ENCODE results near the gene DIP2B.
"Not testable (repeated sequence)": the region's sequence is repeated elsewhere in the genome, so short reads cannot be mapped to it uniquely, and the experiment has no call there.

The DIP2B gene

DNA sequence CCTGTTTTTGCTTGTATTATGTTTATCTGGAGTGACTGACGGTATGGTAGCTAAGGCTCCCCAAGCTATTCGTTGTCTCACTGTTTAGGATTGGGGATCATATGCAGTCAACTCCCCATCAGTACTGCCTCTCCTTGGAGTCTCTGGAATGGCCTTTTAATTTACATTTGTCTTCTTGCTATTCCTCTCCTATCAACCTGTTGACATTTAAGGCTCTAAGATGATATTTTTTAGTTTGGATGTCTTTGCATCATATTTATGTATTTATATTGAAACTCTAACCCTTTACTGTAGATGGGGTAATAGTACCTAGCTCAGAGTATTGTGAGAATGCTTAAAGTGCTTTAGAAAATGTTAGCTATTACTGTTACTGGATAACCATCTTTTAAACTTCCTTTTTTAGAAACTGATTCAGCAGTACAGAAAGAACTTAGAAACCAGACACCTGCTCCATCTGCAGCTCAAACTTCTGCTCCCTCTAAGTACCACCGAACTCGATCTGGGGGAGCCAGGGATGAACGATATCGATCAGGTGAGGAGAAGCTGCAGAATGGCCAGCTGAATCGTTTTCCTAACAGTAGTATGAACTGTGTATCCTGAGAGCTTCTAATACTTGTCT is 135.6 kb downstream of the DIP2B start:
- no peak for DNase-seq

DNA sequence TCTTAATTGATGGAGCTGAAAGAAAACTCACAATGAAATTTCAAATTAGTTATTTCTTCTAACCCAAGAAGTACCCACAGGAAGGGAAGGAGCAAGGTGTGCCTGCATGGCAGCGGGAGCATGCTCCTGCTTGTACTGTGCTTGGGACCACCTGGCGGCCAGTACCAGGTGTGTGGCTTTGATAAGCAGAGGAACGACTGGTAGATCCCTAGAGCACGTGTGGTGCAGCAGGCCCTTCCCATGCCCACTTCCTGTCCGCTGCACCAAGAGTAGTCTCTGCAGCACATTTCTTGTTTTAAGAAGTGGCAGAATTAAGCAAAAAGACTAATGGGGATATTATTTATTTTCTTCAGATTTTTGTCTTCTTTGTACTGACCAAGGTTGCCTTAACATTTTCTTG is 136.8 kb downstream of the DIP2B start:
- DNase-seq = no peak

DNA sequence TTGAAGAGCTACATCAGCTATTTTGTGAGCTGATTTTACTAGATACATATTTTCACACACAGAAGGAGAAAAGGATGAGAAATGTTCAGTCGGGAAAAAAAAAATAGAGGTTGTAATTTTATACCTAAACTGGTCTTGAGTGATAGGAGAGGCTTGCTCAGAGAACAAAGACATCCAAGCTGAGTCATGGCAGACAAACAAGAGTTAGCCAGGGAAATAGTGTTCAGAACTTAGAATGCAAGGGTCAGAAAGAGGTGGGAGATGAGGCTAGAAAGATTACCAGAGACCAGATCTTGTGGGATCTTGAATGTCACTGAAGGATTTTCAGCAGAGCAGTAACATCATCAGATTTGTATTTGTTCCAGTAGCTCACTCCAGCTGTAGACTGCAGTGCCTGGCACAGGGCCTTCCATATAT is 137.3 kb downstream of the DIP2B start:
- no peak for DNase-seq

DNA sequence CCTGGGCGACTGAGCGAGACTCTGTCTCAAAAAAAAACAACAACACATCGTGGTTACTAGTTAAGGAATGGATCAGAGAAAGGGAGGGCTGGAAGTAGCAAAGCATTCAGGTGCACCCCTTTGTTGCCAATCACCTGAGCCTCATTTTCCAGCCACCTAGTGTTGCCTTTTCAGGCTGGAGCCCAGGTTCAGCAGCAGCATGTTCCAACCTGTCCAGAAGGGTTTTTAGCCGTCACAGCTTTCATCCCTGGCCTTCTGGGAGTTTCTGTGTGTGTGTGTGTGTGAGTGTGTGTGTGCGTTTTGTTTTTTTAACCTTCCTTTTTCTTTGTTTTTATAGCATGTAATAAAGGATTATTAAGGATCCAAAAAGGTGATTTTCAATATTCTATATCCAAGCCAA is 138.0 kb downstream of the DIP2B start:
- no peak for DNase-seq

DNA sequence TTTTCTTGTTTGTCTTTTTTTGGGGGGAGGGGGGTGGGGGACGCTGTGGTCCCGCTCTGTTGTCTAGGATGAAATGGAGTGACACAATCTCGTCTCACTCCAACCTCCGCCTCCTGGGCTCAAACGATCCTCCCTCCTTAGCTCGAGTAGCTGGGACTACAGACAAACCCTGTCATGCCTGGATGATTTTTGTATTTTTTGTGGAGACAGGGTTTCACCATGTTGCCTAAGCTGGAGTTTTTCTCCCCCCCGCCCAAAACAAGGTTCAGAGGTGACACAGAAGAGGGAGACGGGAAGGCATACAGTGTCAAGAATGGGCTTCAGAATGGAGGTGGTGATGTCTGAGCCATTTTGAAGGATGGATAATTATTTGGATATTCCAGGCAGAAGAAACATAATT is 142.2 kb downstream of the DIP2B start:
- no peak for DNase-seq

DNA sequence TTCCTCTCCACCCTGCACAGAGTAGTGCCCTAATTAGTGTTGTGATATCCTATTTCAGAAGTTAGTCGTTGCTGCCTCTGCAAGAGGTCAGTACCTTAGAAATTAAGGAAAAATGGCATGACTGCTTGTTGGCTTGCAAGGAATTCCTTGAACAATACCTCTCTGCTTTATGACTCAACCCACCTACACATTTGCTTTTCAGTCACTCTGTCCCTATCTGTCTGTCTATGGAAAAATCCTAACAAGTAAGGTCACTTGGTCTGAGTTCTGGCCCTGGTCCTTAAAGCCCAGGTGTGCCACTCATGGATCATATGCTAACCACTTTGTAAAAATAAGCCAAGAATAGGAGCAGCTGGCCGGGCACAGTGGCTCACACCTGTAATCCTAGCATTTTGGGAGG is 142.7 kb downstream of the DIP2B start:
- no peak for DNase-seq

DNA sequence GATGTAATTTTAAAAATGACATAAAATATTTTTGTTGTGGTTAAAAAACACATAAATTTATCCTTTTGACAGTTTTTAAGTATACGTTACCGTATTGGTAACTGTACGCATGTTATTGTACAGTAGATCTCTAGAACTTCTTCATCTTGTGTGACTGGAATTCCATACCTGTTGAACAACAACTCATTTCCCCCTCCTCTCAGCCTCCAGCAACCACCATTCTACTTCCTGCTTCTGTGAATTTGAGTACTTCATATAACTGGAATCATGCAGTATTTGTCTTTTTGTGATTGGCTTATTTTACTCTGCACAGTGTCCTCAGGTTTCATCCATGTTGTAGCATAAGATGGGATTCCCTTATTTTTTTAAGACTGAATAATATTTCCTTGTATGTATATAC is 145.5 kb downstream of the DIP2B start:
- DNase-seq = no peak

DNA sequence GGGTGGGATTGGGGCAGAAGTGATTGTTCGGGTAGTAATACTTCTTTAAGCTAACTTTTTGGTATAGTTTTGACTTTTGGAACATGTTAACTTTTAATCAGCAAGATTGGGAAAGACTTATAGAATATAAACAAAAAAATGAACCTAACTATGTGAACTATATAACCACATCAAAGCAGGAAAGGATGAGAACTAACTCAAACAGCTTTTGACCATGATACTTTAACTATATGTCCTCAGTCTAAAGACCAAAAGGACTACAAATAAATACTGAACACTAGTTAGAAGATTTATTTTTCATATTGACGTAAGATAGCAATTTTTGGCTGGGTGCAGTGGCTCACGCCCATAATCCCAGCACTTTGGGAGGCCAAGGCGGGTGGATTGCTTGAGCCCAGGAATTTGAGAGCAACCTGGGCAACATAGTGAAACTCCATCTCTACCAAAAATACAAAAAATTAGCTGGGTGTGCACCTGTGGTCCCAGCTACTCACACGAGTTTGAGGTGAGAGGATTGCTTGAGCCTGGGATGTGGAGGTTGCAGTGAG is 150.7 kb downstream of the DIP2B start:
- no peak for DNase-seq

DNA sequence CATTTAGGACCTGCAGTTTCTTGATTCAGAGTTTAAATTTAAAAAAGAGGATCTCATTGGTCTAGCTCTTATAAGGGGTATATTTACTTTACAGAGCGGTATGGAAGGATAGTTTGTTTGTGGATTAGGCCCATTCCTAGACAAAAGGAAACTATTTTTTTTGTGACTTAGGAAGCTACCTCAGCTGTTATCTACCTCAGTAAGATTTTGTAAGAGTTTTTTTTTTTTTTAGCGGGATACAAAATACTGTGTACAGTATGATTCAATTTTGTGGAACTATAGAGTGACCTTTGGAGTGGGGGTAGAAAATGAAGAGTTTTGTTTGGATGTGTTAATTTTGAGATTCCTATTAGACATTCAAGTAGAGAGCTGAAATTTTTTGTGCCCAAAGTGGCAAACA is 154.5 kb downstream of the DIP2B start:
- DNase-seq = no peak

DNA sequence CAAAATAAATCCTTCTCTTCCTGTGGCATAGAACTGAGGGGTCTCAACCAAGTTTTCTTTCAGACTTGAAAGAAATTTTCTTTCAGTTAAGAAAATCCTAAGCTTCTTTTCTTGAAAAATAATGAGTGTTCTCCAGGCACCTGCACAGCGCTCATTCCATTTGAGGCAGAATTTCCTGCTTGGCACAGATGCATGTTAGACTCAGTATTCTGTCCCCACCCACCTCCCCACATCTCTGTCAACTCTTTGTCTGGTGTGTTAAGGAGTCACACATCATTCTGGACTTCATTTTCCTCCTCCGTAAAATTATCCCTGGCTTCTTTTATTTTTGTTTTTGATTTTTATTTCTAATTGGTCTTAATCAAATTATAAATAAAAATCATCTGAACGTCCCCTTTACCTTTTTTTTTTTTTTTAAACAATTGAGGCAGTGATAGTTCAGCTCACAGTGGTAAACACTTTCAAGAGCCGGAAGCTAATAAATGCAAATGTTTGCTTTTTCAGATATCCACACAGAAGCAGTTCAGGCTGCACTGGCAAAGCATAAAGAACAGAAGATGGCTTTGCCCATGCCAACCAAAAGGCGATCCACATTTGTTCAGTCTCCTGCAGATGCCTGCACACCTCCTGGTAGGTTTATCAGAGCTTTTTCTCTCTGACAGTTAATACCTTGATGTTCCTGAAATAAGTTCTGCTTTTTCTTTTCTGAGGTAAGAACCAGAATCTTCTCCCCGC is 155.1 kb downstream of the DIP2B start:
- DNase-seq = no peak

DNA sequence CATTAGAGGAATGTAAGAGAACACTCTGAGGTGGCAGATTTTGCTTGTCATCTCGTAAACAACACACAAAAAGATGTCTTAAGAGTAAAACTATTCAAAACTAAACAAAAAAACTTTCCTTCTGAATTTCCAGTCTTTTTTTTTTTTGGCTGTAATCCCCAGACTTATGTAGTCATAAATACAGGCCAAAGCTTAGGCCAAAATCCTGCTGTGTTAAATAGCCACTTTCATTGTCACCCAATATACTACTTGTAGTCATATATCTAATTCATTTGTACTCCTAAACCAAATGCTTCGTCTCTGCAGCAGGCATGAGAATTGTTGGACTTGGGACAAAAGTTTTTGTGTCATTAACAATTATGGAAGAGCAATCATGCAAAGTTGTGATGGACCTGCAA is 155.6 kb downstream of the DIP2B start:
- no peak for DNase-seq

DNA sequence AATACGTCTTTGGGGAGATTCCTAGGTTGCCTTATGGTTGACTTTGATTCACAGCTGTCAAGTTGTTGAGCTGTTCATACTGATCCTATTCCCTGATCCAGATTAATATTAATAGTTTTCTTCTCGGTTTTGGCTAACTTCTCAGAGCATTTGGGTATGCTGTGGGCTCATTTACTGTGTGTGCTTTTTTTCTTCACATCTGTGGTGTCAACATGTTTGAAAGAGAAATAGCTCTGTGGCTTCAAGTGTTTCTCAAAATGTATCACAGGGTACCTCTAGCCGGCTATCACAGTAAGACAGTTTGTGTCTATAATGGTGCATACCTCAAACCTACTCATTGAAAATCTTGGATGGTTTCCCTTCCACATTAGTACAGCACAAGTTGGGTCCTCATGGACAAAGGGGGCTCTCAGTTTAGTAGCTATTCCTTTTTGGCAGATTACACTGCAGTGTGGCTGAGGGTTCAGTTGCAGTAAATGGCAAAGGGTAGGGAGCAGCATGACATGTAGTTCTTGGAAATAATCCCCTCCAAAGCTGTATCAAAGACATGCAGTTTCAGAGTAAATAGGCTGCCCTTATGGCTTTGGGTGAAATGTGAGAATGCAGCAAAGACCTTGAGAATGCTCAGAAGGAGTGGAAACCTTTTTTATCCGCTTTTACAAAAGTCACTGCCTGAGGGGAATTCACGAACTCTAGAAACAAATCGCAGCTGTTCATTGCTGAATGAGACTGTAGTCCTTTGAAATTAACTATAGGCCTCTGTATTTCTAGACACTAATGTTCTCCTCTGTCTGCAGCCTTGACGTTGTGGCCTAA is 156.7 kb downstream of the DIP2B start:
- DNase-seq = no peak

DNA sequence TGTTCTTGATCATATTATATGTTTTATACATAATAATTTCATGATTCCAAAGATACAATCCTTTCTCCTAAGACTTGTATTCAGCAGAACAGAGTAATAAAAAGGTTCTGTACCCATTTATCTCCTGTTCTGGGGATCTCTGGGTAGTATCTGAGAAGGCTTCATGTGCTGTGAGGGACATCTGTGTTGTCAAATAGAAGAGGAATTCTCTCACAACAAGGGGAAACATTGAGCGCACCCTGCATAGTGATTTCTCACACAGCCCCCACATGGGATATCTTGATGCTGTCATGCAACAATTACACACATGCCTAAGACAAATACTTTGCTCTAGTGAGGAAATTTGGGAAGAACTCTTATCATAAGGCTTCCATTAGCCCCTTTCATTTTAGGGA is 157.3 kb downstream of the DIP2B start:
- no peak for DNase-seq

DNA sequence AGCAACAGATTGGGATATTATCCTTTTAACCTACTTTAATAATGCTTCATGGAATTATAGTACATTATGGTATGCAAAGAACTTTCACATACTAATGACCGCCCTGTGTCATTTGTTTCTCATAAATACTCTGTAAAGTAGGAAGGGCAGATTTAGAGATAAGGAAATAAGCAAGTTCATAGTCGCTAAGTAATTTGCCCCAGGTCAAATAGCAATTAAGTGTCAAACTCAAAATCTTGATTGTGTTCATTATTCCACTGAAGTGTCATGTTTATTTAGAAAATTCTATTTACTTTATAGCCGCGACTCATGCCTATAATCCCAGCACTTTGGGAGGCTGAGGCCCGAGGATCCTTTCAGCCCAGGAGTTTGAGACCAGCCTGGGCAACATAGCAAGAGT is 160.4 kb downstream of the DIP2B start:
- no peak for DNase-seq

DNA sequence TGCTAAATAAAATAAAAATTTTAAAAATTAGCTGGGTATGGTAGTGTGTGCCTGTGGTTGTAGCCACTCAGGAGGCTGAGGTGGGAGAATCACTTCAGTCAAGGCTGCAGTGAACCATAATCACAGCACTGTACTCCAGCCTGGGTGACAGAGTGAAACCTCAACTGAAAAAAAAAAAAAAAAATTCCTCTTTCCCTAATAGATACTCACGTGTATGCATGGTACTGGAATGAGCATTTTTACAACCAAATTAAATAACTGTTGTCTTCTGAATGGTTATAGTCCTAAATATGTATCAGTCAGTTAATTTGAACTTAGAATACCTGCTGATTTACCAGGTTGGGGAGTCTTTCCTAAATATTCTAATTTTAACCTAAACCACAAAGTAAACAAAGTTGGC is 160.8 kb downstream of the DIP2B start:
- DNase-seq = no peak

DNA sequence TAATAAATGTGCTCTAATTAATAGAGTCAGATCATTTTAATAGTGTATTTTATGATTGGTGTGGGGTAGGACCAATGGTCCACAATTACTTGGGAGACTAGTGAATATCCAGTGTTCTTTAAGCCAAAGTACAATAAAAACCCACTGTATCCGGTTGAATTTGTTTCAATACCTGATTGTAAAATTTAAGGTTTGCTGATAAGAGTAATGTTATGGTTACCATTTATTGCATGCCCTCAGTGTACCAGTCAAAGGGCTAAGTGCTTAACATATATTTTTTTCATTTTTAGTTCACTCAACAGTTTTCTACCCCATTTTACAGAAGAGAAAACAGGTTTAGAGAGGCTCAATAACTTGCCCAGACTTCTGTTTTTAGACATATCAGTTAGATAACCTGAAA is 161.2 kb downstream of the DIP2B start:
- DNase-seq = no peak

DNA sequence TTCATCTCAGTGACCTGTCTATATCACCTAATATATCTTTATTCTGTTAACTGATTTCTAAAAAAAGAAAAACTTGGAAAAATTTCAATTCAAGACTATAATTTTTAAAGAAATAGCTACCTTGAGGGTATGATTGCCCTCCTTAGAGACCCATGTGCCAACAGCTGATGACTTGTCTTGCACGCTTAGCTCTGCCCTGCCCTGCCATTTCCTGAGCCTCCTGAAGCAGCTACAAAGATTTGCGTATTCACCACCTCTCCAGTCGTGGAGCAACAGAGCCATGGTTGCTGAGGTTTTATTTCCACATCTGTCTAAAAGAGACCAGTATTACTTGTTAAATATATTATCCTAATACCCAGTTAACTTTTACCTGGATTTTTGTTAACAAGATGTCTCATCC is 167.4 kb downstream of the DIP2B start:
- DNase-seq = no peak

DNA sequence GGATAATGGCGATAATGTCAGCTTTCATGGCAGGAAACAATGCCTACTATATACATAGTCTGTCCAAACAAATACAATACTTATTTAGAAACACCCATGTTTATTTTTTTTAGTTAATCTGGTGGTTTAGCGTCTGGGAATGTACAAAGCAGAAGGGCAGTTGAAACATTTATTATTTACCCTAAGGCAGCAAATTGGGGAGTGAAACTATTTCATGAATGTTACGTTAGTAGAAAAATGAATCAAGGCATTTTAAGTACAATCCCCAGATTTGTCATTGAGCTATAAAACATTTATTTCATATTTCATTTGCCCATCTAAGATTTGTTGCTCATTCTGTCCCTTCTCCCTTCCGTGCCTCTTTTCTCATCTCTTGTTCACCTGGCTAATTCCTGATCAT is 172.0 kb downstream of the DIP2B start:
- DNase-seq = no peak

DNA sequence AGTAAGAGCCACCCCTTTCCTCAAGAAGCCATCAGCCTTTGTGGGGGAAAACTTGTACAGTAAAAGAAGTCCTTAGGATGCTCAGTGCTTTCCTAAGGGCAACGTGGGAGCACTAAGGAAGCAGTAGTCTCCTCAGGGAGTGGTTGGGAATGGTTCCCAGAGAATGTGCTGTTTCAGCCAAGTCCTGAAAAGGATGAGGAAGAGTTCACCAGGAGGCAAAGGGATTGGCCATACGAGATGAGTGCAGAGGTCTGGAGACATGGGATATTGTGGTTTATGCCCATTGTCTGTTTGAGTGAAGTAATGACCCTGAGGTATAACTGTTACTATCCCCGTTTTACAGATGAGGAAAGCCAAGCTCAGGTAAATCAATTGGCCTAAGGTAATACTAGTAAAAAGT is 173.1 kb downstream of the DIP2B start:
- no peak for DNase-seq

DNA sequence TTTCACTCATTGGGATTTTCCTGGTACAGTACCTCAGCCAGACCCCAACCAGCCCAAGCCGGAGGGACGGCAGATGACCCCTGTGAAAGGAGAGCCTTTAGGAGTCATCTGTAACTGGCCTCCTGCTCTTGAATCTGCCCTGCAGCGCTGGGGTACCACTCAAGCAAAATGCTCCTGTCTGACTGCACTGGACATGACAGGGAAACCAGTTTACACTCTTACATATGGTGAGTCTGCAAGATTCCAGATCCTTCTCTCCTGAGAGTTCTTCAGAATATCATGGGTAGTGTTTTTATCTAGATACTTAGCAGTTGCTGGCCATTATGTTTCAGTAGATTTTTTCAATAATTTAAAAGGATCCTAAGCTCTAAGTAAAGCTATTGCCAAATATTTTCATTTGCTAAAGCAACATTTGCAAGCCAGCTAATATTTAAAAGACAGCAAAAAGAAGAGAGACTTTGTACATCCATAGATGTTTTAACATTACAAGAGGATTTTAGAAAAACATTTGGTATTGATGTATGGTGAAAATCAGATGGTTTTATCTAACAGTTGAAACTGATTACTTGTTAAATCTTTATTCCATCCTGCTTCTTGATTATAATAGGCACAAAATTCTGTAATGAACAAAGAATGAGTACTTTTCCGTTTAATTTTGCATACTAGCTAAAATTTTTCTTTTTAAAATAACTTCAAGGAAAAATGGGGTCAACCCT is 174.0 kb downstream of the DIP2B start:
- DNase-seq = no peak

DNA sequence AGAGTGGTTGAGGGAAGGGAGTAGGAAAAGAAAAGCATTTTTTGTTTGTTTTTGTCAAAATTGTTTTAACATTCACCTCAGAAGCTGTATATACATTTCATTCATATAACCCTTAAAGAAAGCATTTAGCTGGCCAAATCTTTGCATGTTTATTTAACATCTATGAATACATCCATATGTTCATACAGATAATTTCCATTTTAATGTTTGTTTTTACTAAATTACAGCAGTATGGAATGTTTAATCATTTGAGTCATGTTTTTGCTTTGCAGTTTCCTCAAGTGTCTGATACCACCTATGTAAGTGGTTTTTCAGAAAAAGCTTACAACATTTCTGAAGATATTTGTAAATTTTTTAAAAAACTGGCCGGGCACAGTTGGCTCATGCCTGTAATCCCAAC is 174.8 kb downstream of the DIP2B start:
- DNase-seq = no peak

DNA sequence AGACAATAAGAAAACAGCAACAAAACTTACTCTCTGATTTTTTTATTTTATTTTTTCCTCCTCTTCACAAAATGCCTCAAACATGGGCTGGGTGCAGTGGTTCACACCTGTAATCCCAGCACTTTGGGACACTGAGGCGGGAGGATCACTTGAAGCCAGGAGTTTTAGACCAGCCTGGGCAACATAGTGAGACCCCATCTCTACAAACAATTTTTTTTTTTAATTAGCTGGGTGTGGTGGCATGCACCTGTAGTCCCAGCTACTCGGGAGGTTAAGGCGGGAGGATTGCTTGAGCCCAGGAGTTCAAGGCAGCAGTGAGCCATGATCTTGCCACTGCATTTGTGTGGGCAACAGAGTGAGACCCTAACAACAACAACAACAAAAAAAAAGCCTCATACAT is 176.3 kb downstream of the DIP2B start:
- not testable (repeated sequence) for DNase-seq

DNA sequence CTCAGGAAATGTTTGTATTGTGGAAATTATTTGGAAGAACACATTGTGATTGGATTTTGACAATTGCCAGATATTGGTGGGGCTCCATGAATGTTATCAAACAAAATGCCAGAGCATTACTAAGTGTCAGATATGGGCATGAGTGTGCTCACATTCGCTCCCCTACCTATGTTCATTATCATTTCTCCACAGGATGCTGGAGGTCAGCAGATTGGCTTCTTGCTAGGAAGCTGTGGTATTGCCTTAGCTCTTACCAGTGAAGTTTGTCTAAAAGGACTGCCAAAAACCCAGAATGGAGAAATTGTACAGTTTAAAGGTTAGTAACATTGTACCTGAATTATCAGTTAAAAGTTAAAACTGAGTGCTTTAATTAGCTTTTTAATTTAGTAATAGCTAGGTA is 180.9 kb downstream of the DIP2B start:
- DNase-seq = no peak
